HEK293 (cell line): Measurements from ENCODE around the gene GCSH.

Experiments
- CTCF ChIA-PET: fragments of 350-600 bp; formaldehyde crosslinking; extraction: SDS; loops from one replicate; lab custom pipeline; 2021; ENCODE audit warnings: antibody characterized with exemption; lab: Yijun Ruan, JAX
- POLR2A ChIA-PET: fragments of 300-600 bp; formaldehyde crosslinking; extraction: SDS; loops from one replicate; lab custom pipeline; 2020; ENCODE audit warnings: antibody characterized with exemption, inconsistent platforms; lab: Yijun Ruan, JAX
- H3K27ac ChIP-seq: fragments of 200-500 bp; sonication (Bioruptor generic); 2 replicates; pipeline ENCODE4 v1.5.1; 2014; ENCODE audit warnings: low read depth, low read length, control low read depth, inconsistent platforms; ENCODE audit errors: extremely low read depth
- H3K36me3 ChIP-seq, 2 experiments: fragments of 200-500 bp in 1 of 2; sonication (Bioruptor generic) in 1 of 2; 1 replicate in 1 of 2; 2 replicates in 1 of 2; pipeline ENCODE4 v1.5.1; 2014 to 2017; ENCODE audit warnings: inconsistent platforms in 2 of 2, low read length in 2 of 2; ENCODE audit not compliant: control insufficient read depth in 2 of 2, insufficient read depth in 1 of 2
- H3K4me1 ChIP-seq: fragments of 200-500 bp; sonication (Bioruptor generic); 2 replicates; pipeline ENCODE4 v1.5.1; 2014; ENCODE audit warnings: mild to moderate bottlenecking, low read length, inconsistent platforms; ENCODE audit not compliant: control insufficient read depth, insufficient read depth
- H3K4me3 ChIP-seq: 2 replicates; pipeline ENCODE4 v1.5.1; 2011; ENCODE audit warnings: low read depth, mild to moderate bottlenecking, control low read depth, low read length, moderate library complexity
- H3K9me3 ChIP-seq: fragments of 200-500 bp; sonication (Bioruptor generic); 2 replicates; pipeline ENCODE4 v1.5.1; 2014; ENCODE audit warnings: low read depth, low read length, inconsistent platforms; ENCODE audit not compliant: control insufficient read depth, insufficient read depth
- GLIS2 ChIP-seq: fragments of 450-650 bp; formaldehyde crosslinking; IDR thresholded peaks from 2 replicates; pipeline ENCODE4 v1.5.1; 2016; ENCODE audit warnings: missing biosample characterization, missing genetic modification characterization
- KLF8 ChIP-seq: fragments of 450-650 bp; formaldehyde crosslinking; IDR thresholded peaks from 2 replicates; pipeline ENCODE4 v1.5.1; 2016; ENCODE audit warnings: missing biosample characterization, missing genetic modification characterization
- MYNN ChIP-seq: fragments of 450-650 bp; formaldehyde crosslinking; IDR thresholded peaks from 2 replicates; pipeline ENCODE4 v1.5.1; 2016; ENCODE audit warnings: missing biosample characterization, missing genetic modification characterization, borderline replicate concordance
- MZF1 ChIP-seq: fragments of 450-650 bp; formaldehyde crosslinking; IDR thresholded peaks from 2 replicates; pipeline ENCODE4 v1.5.1; 2017; ENCODE audit warnings: missing biosample characterization, missing genetic modification characterization, borderline replicate concordance
- PRDM1 ChIP-seq: fragments of 450-650 bp; formaldehyde crosslinking; IDR thresholded peaks from 2 replicates; pipeline ENCODE4; 2016; ENCODE audit warnings: missing biosample characterization, missing genetic modification characterization
- SCRT1 ChIP-seq: fragments of 450-650 bp; formaldehyde crosslinking; IDR thresholded peaks from 2 replicates; pipeline ENCODE4 v1.5.1; 2016; ENCODE audit warnings: missing biosample characterization, missing genetic modification characterization, borderline replicate concordance
- SCRT2 ChIP-seq: fragments of 450-650 bp; formaldehyde crosslinking; IDR thresholded peaks from 2 replicates; pipeline ENCODE4 v1.5.1; 2016; ENCODE audit warnings: missing biosample characterization, missing genetic modification characterization
- YY2 ChIP-seq: fragments of 450-650 bp; formaldehyde crosslinking; IDR thresholded peaks from 2 replicates; pipeline ENCODE4 v1.5.1; 2016; ENCODE audit warnings: missing biosample characterization, missing genetic modification characterization
- ZBTB48 ChIP-seq: fragments of 450-650 bp; formaldehyde crosslinking; IDR thresholded peaks from 2 replicates; pipeline ENCODE4 v1.5.1; 2016; ENCODE audit warnings: missing biosample characterization, missing genetic modification characterization
- ZFP41 ChIP-seq: fragments of 450-650 bp; formaldehyde crosslinking; IDR thresholded peaks from 2 replicates; pipeline ENCODE4 v1.5.1; 2016; ENCODE audit warnings: missing biosample characterization, missing genetic modification characterization, borderline replicate concordance
- ZNF132 ChIP-seq: fragments of 450-650 bp; formaldehyde crosslinking; IDR thresholded peaks from 2 replicates; pipeline ENCODE4 v1.5.1; 2017; ENCODE audit warnings: missing biosample characterization, missing genetic modification characterization, borderline replicate concordance
- ZNF155 ChIP-seq: fragments of 450-650 bp; formaldehyde crosslinking; IDR thresholded peaks from 2 replicates; pipeline ENCODE4 v1.5.1; 2016; ENCODE audit warnings: missing biosample characterization, missing genetic modification characterization
- ZNF248 ChIP-seq: fragments of 450-650 bp; formaldehyde crosslinking; IDR thresholded peaks from 2 replicates; pipeline ENCODE4 v1.5.1; 2017; ENCODE audit warnings: missing biosample characterization, missing genetic modification characterization
- ZNF324 ChIP-seq: fragments of 450-650 bp; formaldehyde crosslinking; IDR thresholded peaks from 2 replicates; pipeline ENCODE4 v1.5.1; 2016; ENCODE audit warnings: missing biosample characterization, missing genetic modification characterization
- ZNF362 ChIP-seq: fragments of 450-650 bp; formaldehyde crosslinking; IDR thresholded peaks from 2 replicates; pipeline ENCODE4 v1.5.1; 2016; ENCODE audit warnings: missing biosample characterization, missing genetic modification characterization
- ZNF366 ChIP-seq: fragments of 450-650 bp; formaldehyde crosslinking; conservative IDR thresholded peaks from 2 replicates; pipeline ENCODE4 v1.5.1; 2016; ENCODE audit warnings: missing biosample characterization, missing genetic modification characterization
- ZNF391 ChIP-seq: fragments of 450-650 bp; formaldehyde crosslinking; IDR thresholded peaks from 2 replicates; pipeline ENCODE4 v1.5.1; 2016; ENCODE audit warnings: low read depth, missing biosample characterization, missing genetic modification characterization, borderline replicate concordance
- ZNF416 ChIP-seq: fragments of 450-650 bp; formaldehyde crosslinking; IDR thresholded peaks from 2 replicates; pipeline ENCODE4 v1.5.1; 2016; ENCODE audit warnings: missing biosample characterization, missing genetic modification characterization
- ZNF449 ChIP-seq: fragments of 450-650 bp; formaldehyde crosslinking; IDR thresholded peaks from 2 replicates; pipeline ENCODE4 v1.5.1; 2017; ENCODE audit warnings: missing biosample characterization, mild to moderate bottlenecking, missing genetic modification characterization, moderate library complexity
- ZNF529 ChIP-seq: fragments of 450-650 bp; formaldehyde crosslinking; IDR thresholded peaks from 2 replicates; pipeline ENCODE4 v1.5.1; 2017; ENCODE audit warnings: missing genetic modification characterization, missing biosample characterization; ENCODE audit not compliant: insufficient replicate concordance
- ZNF530 ChIP-seq: fragments of 450-650 bp; formaldehyde crosslinking; IDR thresholded peaks from 2 replicates; pipeline ENCODE4 v1.5.1; 2016; ENCODE audit warnings: low read depth, missing biosample characterization, missing genetic modification characterization
- ZNF548 ChIP-seq: fragments of 450-650 bp; formaldehyde crosslinking; IDR thresholded peaks from 2 replicates; pipeline ENCODE4 v1.5.1; 2016; ENCODE audit warnings: missing biosample characterization, missing genetic modification characterization
- ZNF558 ChIP-seq: fragments of 450-650 bp; formaldehyde crosslinking; IDR thresholded peaks from 2 replicates; pipeline ENCODE4 v1.5.1; 2016; ENCODE audit warnings: missing biosample characterization, missing genetic modification characterization
- ZNF600 ChIP-seq: fragments of 450-650 bp; formaldehyde crosslinking; IDR thresholded peaks from 2 replicates; pipeline ENCODE4 v1.5.1; 2016; ENCODE audit warnings: missing biosample characterization, missing genetic modification characterization
- ZNF626 ChIP-seq: fragments of 450-650 bp; sonication (Bioruptor Pico); formaldehyde crosslinking; IDR thresholded peaks from 2 replicates; pipeline ENCODE4 v1.5.1; 2018; ENCODE audit warnings: missing biosample characterization, missing genetic modification characterization, inconsistent platforms
- ZNF658 ChIP-seq: fragments of 450-650 bp; formaldehyde crosslinking; IDR thresholded peaks from 2 replicates; pipeline ENCODE4; 2016; ENCODE audit warnings: missing biosample characterization, missing genetic modification characterization
- ZNF670 ChIP-seq: fragments of 450-650 bp; formaldehyde crosslinking; IDR thresholded peaks from 2 replicates; pipeline ENCODE4 v1.5.1; 2016; ENCODE audit warnings: missing biosample characterization, missing genetic modification characterization, low read depth
- ZNF707 ChIP-seq: fragments of 450-650 bp; formaldehyde crosslinking; IDR thresholded peaks from 2 replicates; pipeline ENCODE4 v1.5.1; 2016; ENCODE audit warnings: missing biosample characterization, missing genetic modification characterization
- TF ChIP-seq, protein P1 (sequence below): fragments of 450-650 bp; formaldehyde crosslinking; IDR thresholded peaks from 2 replicates; pipeline ENCODE4 v1.5.1; 2016; ENCODE audit warnings: missing biosample characterization, missing genetic modification characterization

GCSH gene

DNA sequence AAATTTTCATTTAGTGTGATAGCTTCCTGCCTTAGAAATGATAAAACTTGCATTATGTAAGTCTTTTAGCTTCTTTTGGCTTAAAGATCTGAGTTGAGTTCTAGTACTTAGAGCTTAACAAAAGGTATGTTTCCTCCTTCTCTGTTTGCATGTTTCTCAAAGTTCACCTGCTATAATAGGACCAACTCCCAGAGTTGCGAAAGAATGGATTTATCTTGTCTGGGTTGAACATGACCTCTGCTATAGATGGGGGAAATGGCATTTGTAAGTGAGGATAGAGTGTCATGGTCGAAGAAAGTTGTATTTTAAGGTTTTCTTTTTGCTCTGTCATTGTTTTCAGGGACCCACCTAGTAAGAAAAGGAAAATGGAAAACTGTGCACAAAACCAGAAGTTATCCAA lies 53.4 kb downstream of the GCSH start:
- H3K4me1 ChIP-seq: no peaks in the 10 kb centered on the region
- TF ChIP-seq ZNF248 (tag by site-specific recombination) (no peak), ZNF416 (tag by site-specific recombination) (no peak), ZNF600 (tag by site-specific recombination) (no peak), KLF8 (tag by site-specific recombination) (no peak), ZNF529 (no peak), MYNN (no peak), ZNF362 (tag by site-specific recombination) (no peak), ZNF670 (tag by site-specific recombination) (no peak)
- TF ChIP-seq, all 188 proteins: peak for 0
- no peak overlapping the region for H3K4me3 ChIP-seq
- ChIA-PET CTCF (no interaction called here), POLR2A (no interaction called here)
- no peaks in the 10 kb centered on the region for H3K9me3 ChIP-seq
- H3K27ac ChIP-seq: no peak overlapping the region
- H3K36me3 ChIP-seq: peaks cover 8 to 78% of the 10 kb centered on the region in 2 experiments

DNA sequence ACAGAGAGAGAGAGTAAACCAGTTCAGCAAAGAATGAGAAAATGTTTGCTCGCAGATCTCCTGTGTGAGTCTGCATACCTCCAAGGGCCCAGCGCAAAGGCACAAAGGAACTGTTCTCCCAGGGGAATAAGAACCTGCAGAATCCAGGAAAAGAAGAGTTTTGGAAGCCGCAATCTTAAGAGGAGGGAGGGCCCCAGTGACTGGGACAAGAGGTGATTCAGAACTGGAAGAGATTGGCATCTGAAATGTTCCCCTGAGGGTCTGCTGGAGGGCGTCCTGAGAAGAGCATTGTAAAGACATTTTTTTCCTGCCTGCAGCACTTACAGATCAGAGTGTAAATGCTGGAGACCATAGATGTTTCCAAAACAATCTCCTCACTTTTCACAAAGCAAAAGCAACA lies 54.5 kb downstream of the GCSH start:
- Histone ChIP-seq H3K4me1 (peaks cover 3% of the 10 kb centered on the region; the same call in 1 of the 2 replicates), H3K36me3 (peaks cover 8 to 80% of the 10 kb centered on the region in 2 experiments)
- TF ChIP-seq ZNF324 (tag by site-specific recombination) (no peak), ZNF558 (tag by site-specific recombination) (no peak), ZNF548 (tag by site-specific recombination) (no peak), ZNF530 (tag by site-specific recombination) (no peak), PRDM1 (no peak), ZBTB48 (tag by site-specific recombination) (no peak), YY2 (no peak), SCRT1 (tag by site-specific recombination) (no peak), ZFP41 (no peak), ZNF658 (tag by site-specific recombination) (no peak), ZNF600 (tag by site-specific recombination) (no peak), MZF1 (tag by site-specific recombination) (no peak), ZNF707 (tag by site-specific recombination) (no peak), GLIS2 (tag by site-specific recombination) (no peak), ZNF132 (tag by site-specific recombination) (no peak)
- TF ChIP-seq, protein P1, sequence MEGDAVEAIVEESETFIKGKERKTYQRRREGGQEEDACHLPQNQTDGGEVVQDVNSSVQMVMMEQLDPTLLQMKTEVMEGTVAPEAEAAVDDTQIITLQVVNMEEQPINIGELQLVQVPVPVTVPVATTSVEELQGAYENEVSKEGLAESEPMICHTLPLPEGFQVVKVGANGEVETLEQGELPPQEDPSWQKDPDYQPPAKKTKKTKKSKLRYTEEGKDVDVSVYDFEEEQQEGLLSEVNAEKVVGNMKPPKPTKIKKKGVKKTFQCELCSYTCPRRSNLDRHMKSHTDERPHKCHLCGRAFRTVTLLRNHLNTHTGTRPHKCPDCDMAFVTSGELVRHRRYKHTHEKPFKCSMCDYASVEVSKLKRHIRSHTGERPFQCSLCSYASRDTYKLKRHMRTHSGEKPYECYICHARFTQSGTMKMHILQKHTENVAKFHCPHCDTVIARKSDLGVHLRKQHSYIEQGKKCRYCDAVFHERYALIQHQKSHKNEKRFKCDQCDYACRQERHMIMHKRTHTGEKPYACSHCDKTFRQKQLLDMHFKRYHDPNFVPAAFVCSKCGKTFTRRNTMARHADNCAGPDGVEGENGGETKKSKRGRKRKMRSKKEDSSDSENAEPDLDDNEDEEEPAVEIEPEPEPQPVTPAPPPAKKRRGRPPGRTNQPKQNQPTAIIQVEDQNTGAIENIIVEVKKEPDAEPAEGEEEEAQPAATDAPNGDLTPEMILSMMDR (tag by site-specific recombination): no peak
- TF ChIP-seq, all 188 proteins: peak for 0
- no peak overlapping the region for H3K27ac ChIP-seq
- H3K9me3 ChIP-seq: no peaks in the 10 kb centered on the region
- no peak overlapping the region for H3K4me3 ChIP-seq
- POLR2A ChIA-PET: no interaction called here
- CTCF ChIA-PET: no interaction called here

GRCh38 chr16:81040842-81041241 lies 55.4 kb downstream of the GCSH start:
- ChIA-PET POLR2A (no interaction called here), CTCF (no interaction called here)
- Histone ChIP-seq H3K9me3 (no peaks in the 10 kb centered on the region), H3K27ac (no peak overlapping the region), H3K4me3 (no peak overlapping the region), H3K36me3 (peaks cover 8 to 80% of the 10 kb centered on the region in 2 experiments), H3K4me1 (peaks cover 3% of the 10 kb centered on the region; the same call in 1 of the 2 replicates)
- TF ChIP-seq ZNF548 (tag by site-specific recombination) (no peak), ZNF391 (tag by site-specific recombination) (no peak), ZNF449 (tag by site-specific recombination) (no peak), SCRT2 (tag by site-specific recombination) (no peak), ZNF132 (tag by site-specific recombination) (no peak), ZNF155 (no peak), ZNF366 (tag by site-specific recombination) (no peak), ZNF626 (tag by site-specific recombination) (no peak)
- TF ChIP-seq, all 188 proteins: peak for 0
